Endothelial cell of umbilical vein (primary cell): Measurements from ENCODE around the gene STOM. TPM values are rescaled to one million over a fixed set of nuclear protein-coding genes. Genes with fewer than 3 reads are reported as not detected.

Experiments used
- BruUV-seq: library from RNA; stranded (reverse); fragments of 400-500 nt; replicated peaks from 2 replicates; lab custom pipeline; 2021; lab: Mats Ljungman, UMichigan
- CTCF ChIA-PET: fragments of 300-600, 350-600 bp; sonication (Branson Sonifier 250); formaldehyde crosslinking; loops from one replicate; lab custom pipeline; 2021; ENCODE audit warnings: antibody characterized with exemption, inconsistent platforms; lab: Charles Lee
- POLR2A ChIA-PET: fragments of 300-600, 350-600 bp; sonication (Branson Sonifier 250); formaldehyde crosslinking; loops from one replicate; lab custom pipeline; 2021; ENCODE audit warnings: antibody characterized with exemption, inconsistent platforms; lab: Charles Lee
- DNase-seq: peaks from one replicate; pipeline ENCODE4 v3.0.0-alpha.2; 2011; ENCODE audit warnings: low read depth, low spot score
- FAIRE-seq: peaks from 2 replicates; lab custom pipeline; 2011; peaks lifted over from hg19 to GRCh38; lab: Jason Lieb, UNC
- H2AFZ ChIP-seq: 2 replicates; pipeline ENCODE4 v1.6.0; 2012; ENCODE audit warnings: low read depth, low read length, control low read depth, inconsistent platforms
- H3K27ac ChIP-seq: 2 replicates; pipeline ENCODE4 v1.5.1; 2011; ENCODE audit warnings: low read depth, mild to moderate bottlenecking, control low read depth, low read length, moderate library complexity; ENCODE audit not compliant: insufficient read depth
- H3K27me3 ChIP-seq, 2 experiments: 2 replicates each; pipeline versions ENCODE4 v1.6.0 to v1.6.1; 2011; ENCODE audit warnings: low read length in 2 of 2, mixed read lengths in 1 of 2; ENCODE audit not compliant: control insufficient read depth in 2 of 2, insufficient read depth in 2 of 2
- H3K36me3 ChIP-seq, 2 experiments: 2 replicates in 1 of 2; 3 replicates in 1 of 2; pipeline ENCODE4 v1.5.1; 2011; ENCODE audit warnings: low read length in 2 of 2, mild to moderate bottlenecking in 1 of 2, moderate library complexity in 1 of 2; ENCODE audit not compliant: control insufficient read depth in 2 of 2, insufficient read depth in 2 of 2; ENCODE audit errors: extremely low read depth in 1 of 2
- H3K4me1 ChIP-seq: 3 replicates; pipeline ENCODE4 v1.5.1; 2011; ENCODE audit warnings: mild to moderate bottlenecking, low read length; ENCODE audit not compliant: control insufficient read depth, insufficient read depth; ENCODE audit errors: extremely low read depth
- H3K4me2 ChIP-seq: 2 replicates; pipeline ENCODE4 v1.6.1; 2011; ENCODE audit warnings: low read length, control low read depth, mixed read lengths; ENCODE audit not compliant: insufficient read depth
- H3K4me3 ChIP-seq, 3 experiments: fragments of 200-600 bp in 1 of 3; sonication (generic), shearing (Covaris generic) in 1 of 3; replicated peaks in 1 of 3; 2 replicates each; pipeline ENCODE4 v1.5.1; 2011 to 2016; ENCODE audit warnings: control low read depth in 3 of 3, low read length in 3 of 3, mild to moderate bottlenecking in 2 of 3, inconsistent platforms in 1 of 3, low read depth in 1 of 3, moderate library complexity in 1 of 3; ENCODE audit not compliant: insufficient read depth in 1 of 3
- H3K79me2 ChIP-seq: 2 replicates; pipeline ENCODE4 v1.6.0; 2012; ENCODE audit warnings: low read length, inconsistent platforms; ENCODE audit not compliant: control insufficient read depth, insufficient read depth
- H3K9ac ChIP-seq: replicated peaks from 2 replicates; pipeline ENCODE3; 2011; ENCODE audit warnings: low read length, control low read depth; ENCODE audit not compliant: insufficient read depth; ENCODE audit errors: extremely low read depth
- H3K9me1 ChIP-seq: replicated peaks from 3 replicates; pipeline ENCODE4 v1.6.0; 2011; ENCODE audit warnings: mild to moderate bottlenecking, low read length; ENCODE audit not compliant: control insufficient read depth, insufficient read depth; ENCODE audit errors: extremely low read depth
- H3K9me3 ChIP-seq: replicated peaks from 2 replicates; pipeline ENCODE4 v1.5.1; 2012; ENCODE audit warnings: low read length, inconsistent platforms; ENCODE audit not compliant: control insufficient read depth, insufficient read depth
- H4K20me1 ChIP-seq: replicated peaks from 2 replicates; pipeline ENCODE3; 2011; ENCODE audit warnings: mild to moderate bottlenecking, low read length; ENCODE audit not compliant: control insufficient read depth, insufficient read depth; ENCODE audit errors: extremely low read depth
- FOS ChIP-seq: IDR thresholded peaks from 2 replicates; pipeline ENCODE4 v1.6.1; 2011; ENCODE audit warnings: mild to moderate bottlenecking, low read length, moderate library complexity, borderline replicate concordance; ENCODE audit not compliant: insufficient read depth
- GATA2 ChIP-seq: IDR thresholded peaks from 2 replicates; pipeline ENCODE4 v1.7.0; 2011; ENCODE audit warnings: low read depth, mild to moderate bottlenecking, moderate library complexity, mixed read lengths, low read length; ENCODE audit not compliant: insufficient read length, insufficient read depth
- JUN ChIP-seq: IDR thresholded peaks from 2 replicates; pipeline ENCODE4 v1.6.1; 2011; ENCODE audit warnings: borderline replicate concordance, low read depth; ENCODE audit not compliant: insufficient read length, insufficient read depth
- MYC ChIP-seq: IDR thresholded peaks from one replicate; pipeline ENCODE4 v1.6.1; 2011; ENCODE audit warnings: mild to moderate bottlenecking, low read depth, low read length
- POLR2A ChIP-seq: IDR thresholded peaks from 2 replicates; pipeline ENCODE4 v1.6.1; 2012; ENCODE audit warnings: low read depth, mild to moderate bottlenecking, control low read depth, low read length
- dilution Hi-C: fragments of 300-500 bp; cut with MboI; formaldehyde crosslinking; loops from one replicate; pipeline ENCODE4 v1.15.0; 2019; ENCODE audit warnings: low sequenced_read_pairs; ENCODE audit not compliant: extremely low pct_ligation_motif_present
- intact Hi-C: fragments of 100-400 bp; cut with micrococcal nuclease; formaldehyde crosslinking; loops from one replicate; pipeline ENCODE4 v1.10.0; 2022
- polyA plus RNA-seq, 4 experiments: library from polyadenylated mRNA; depleted of rRNA in 3 of 4; stranded (reverse) in 3 of 4; unstranded in 1 of 4; fragments of >200 nt; gene quantifications; 2 replicates each; pipeline versions ENCODE4 v1.2.1 to v1.2.3, GENCODE V29; 2011 to 2012; ENCODE audit warnings: missing spikeins in 1 of 4
- total RNA-seq: library from RNA; stranded (reverse); gene quantifications from 2 replicates; pipeline ENCODE4 v1.2.3, GENCODE V29; 2021
- TF ChIP-seq, protein P1 (sequence below): IDR thresholded peaks from 2 replicates; pipeline ENCODE4 v1.6.1; 2011; ENCODE audit not compliant: insufficient read depth, insufficient read length

The STOM gene
- total and polyA plus RNA-seq, 2 donors (not counting 3 experiments of a cell fraction or from before 2014, with no cell fraction given): 153 to 170 TPM

DNA sequence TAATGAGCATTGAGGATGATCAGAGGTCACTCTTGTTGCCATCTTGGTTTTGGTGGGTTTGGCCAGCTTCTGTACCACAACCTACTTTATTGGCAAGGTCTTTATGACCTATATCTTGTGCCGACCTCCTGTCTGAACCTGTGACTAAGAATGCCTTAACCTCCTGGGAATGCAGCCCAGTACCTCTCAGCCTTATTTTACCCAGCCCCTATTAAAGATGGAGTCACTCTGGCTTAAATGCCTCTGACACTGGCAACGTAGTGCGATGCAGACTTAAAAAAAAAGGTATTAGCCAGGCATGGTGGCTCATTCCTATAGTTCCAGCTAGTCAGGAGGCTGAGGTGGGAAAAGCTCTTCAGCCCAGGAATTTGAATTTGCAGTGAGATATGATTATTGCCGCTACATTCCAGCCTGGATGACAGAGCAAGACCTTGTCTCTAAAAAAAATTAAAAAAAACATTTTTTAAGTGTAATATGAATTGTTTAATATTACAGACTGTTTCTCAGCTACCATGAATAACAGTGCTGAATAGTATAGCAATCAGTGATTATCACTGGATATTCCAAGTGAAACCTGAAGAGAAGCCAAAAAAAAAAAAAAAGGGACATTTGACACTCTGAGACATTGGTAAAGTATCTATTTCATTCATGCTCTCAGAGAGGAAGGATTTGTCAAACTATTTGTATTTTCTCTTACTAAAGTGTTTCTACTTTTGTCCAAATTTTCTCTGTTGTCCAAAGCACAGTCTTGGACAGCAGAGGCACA lies 18.3 kb upstream of the STOM start:
- no TSS peak for BruUV-seq
- ChIA-PET CTCF (interaction anchor here (1.3 to 1.7 kb wide), 2 partner anchors 12 to 69 kb away, joined by 8 read pairs; no protein-coding TSS in a partner anchor), POLR2A (no interaction called here)
- no peak overlapping the region for H3K9ac ChIP-seq
- H2AFZ ChIP-seq: no peak overlapping the region
- H3K9me1 ChIP-seq: no peaks in the 10 kb centered on the region
- H3K27ac ChIP-seq: no peak overlapping the region
- H3K36me3 ChIP-seq: no peaks in the 10 kb centered on the region
- no peak overlapping the region for H3K4me3 ChIP-seq
- H3K4me2 ChIP-seq: no peak overlapping the region
- DNase-seq (no peak), FAIRE-seq (no peak)
- dilution Hi-C loops: no loop called here
- intact Hi-C loops: no loop called here
- H3K27me3 ChIP-seq: no peaks in the 10 kb centered on the region
- H3K9me3 ChIP-seq: no peaks in the 10 kb centered on the region
- TF ChIP-seq POLR2A (no peak), GATA2 (no peak)
- TF ChIP-seq, protein P1, sequence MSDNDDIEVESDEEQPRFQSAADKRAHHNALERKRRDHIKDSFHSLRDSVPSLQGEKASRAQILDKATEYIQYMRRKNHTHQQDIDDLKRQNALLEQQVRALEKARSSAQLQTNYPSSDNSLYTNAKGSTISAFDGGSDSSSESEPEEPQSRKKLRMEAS: no peak
- H4K20me1 ChIP-seq: no peaks in the 10 kb centered on the region
- peaks cover 2% of the 10 kb centered on the region for H3K4me1 ChIP-seq
- H3K79me2 ChIP-seq: no peaks in the 10 kb centered on the region

DNA sequence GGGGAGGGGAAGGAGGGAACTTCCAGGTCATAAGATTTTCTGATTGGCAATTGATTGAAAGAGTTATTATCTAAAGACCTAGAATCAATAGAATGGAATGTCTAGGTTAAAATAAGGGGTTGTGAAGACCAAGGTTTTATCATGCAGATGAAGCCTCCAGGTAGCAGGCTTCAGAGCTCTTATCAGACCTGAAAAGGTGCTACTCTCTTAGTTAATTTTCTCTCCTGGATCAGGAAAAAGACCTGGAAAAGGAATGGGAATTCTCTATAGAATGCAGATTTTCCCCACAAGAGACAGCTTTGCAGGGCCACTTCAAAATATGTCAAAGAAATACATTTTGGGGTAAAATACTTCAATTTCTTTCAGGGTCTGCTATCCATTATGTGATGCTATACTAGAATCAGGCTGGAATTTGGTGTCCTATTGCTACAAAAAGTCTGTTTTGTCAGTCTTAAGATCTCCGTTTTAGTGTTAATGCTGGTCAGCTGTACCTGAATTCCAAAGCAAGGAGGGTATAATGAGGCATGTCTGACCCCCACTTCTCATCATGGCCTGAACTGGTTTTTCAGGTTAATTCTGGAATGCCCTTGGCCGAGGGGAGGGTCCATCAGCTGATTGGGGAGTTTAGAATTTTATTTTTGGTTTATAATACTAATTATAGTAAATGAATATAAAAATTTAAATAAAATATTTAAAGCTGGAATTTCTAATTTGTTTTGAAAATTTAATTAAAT lies 16.6 kb upstream of the STOM start:
- H3K9ac ChIP-seq: no peak overlapping the region

More for the DNA sequence above, 16.6 kb upstream of the STOM start:
- no peak overlapping the region for H3K27ac ChIP-seq
- no peak overlapping the region for H3K4me3 ChIP-seq
- no peaks in the 10 kb centered on the region for H3K9me3 ChIP-seq
- POLR2A ChIA-PET: no interaction called here
- CTCF ChIA-PET: interaction anchor here (1.0 to 3.0 kb wide), 9 partner anchors 7 to 108 kb away, joined by 3 to 15 read pairs (median 8); no protein-coding TSS in a partner anchor
- no peak overlapping the region for H2AFZ ChIP-seq
- no peaks in the 10 kb centered on the region for H3K27me3 ChIP-seq
- TF ChIP-seq, protein P1: no peak
- TF ChIP-seq POLR2A: no peak
- TF ChIP-seq MYC: no peak
- TF ChIP-seq FOS: no peak
- no peak for TF ChIP-seq JUN
- H3K4me2 ChIP-seq: no peak overlapping the region
- DNase-seq (no peak), FAIRE-seq (no peak)
- no peaks in the 10 kb centered on the region for H3K79me2 ChIP-seq
- dilution Hi-C loops: no loop called here
- no peaks in the 10 kb centered on the region for H3K4me1 ChIP-seq
- BruUV-seq: no TSS peak
- no peaks in the 10 kb centered on the region for H3K9me1 ChIP-seq
- no peaks in the 10 kb centered on the region for H3K36me3 ChIP-seq
- intact Hi-C loops: no loop called here
- H4K20me1 ChIP-seq: no peaks in the 10 kb centered on the region
